ENCODE measurements around the gene CTNNA1.

DNA sequence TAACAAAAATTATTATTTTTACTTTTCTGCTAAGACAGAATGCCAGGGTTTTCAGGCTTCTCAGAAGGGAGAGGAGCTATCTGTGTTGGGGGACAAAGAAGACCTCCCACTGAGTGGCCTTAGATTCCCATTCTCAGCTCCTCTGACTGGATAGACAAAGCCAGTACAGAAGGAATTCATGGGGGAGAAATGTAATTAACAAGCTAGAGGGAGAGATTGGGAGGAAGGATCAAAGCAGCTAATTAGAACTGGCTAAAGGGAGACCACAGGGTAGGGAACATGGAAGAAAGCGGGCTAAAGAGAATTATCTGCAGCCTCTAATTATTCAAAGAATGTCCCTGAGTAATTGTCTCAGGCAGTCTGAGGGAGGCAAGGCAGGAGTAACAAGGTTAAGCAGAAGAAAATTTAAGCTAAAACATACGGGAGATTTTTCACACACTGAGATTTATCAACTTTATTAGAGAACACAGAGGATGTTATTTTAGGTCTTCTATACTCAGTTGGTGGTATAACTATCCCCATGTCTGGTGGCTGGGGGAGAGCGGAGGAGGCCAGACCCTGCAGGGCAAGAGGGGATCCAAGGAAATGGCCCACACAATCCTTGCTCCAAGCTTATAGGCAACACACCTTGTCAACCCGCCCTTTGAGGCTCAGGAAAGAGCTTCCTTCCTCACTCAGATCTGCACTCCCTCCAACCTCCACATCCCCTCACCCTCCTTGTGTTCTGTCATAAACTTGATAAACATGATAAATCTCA is 209.6 kb downstream of the CTNNA1 start:
- TF ChIP-seq, protein P1, sequence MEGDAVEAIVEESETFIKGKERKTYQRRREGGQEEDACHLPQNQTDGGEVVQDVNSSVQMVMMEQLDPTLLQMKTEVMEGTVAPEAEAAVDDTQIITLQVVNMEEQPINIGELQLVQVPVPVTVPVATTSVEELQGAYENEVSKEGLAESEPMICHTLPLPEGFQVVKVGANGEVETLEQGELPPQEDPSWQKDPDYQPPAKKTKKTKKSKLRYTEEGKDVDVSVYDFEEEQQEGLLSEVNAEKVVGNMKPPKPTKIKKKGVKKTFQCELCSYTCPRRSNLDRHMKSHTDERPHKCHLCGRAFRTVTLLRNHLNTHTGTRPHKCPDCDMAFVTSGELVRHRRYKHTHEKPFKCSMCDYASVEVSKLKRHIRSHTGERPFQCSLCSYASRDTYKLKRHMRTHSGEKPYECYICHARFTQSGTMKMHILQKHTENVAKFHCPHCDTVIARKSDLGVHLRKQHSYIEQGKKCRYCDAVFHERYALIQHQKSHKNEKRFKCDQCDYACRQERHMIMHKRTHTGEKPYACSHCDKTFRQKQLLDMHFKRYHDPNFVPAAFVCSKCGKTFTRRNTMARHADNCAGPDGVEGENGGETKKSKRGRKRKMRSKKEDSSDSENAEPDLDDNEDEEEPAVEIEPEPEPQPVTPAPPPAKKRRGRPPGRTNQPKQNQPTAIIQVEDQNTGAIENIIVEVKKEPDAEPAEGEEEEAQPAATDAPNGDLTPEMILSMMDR (IDR thresholded peaks at IDR 0.05 in 4 of 5, conservative IDR thresholded peaks at IDR 0.05 in 1 of 5) = no peak
- TF ChIP-seq POLR2A (IDR thresholded peaks at IDR 0.05) = no peak
